ENCODE data around the gene SRP9. TPM values are rescaled to one million over a fixed set of nuclear protein-coding genes. Genes with fewer than 3 reads are reported as not detected.

Gene SRP9
- total RNA-seq = 100 to 1,000 TPM; 275 to 304 TPM

- ChIA-PET CTCF (interaction anchor here (0.8 to 3.3 kb wide), 31 partner anchors 9 to 317 kb away, joined by 3 to 30 read pairs (median 4); partner anchors contain the start of genes PYCR2 and TMEM63A), POLR2A (interaction anchor here (0.6 to 2.3 kb wide), 34 partner anchors 9 to 312 kb away, joined by 3 to 17 read pairs (median 4); partner anchors contain the start of genes ENAH, H3-3A, PYCR2 and SDE2)
- peak; percentile 85 for TF ChIP-seq CTCF (IDR thresholded peaks at IDR 0.05)
- DNase-seq = peak; percentile 99
- peak; percentile 97 for ATAC-seq
- Mint-ChIP-seq H3K4me1 (ENCODE audit: low read depth) (peaks cover 27% of the 10 kb centered on the region), H3K27me3 (no peaks in the 10 kb centered on the region), H3K36me3 (ENCODE audit: low read depth) (peaks cover 31% of the 10 kb centered on the region), H3K27ac (no peak within 1 kb of the TSS), H3K9me3 (peaks cover 3% of the 10 kb centered on the region), H3K4me3 (no peak within 1 kb of the TSS)
- intact Hi-C loops (cut with micrococcal nuclease) = loop anchor here (5.0 kb wide), 2 partner anchors 135 to 200 kb away; no protein-coding TSS in a partner anchor
Measured at GRCh38 chr1:225777583-225778336, at the start of gene SRP9. Gene SRP9 (plus strand): TSS chr1:225777826. CDS start chr1:225777941, 115 bp downstream.

GRCh38 chr1:225731491-225731890 is 46.1 kb upstream of the SRP9 start:
- intact Hi-C loops (cut with micrococcal nuclease) = no loop called here
- no peaks in the 10 kb centered on the region for H3K4me1 Mint-ChIP-seq (ENCODE audit: low read depth)
- H3K4me3 Mint-ChIP-seq = no peak overlapping the region
- H3K27me3 Mint-ChIP-seq = no peaks in the 10 kb centered on the region
- no peak for DNase-seq
- no peaks in the 10 kb centered on the region for H3K36me3 Mint-ChIP-seq (ENCODE audit: low read depth)
- no peak for TF ChIP-seq CTCF (IDR thresholded peaks at IDR 0.05)
- CTCF ChIA-PET = no interaction called here
- H3K27ac Mint-ChIP-seq = no peak overlapping the region
- ATAC-seq = no peak
- POLR2A ChIA-PET = no interaction called here
- no peaks in the 10 kb centered on the region for H3K9me3 Mint-ChIP-seq

- ChIA-PET CTCF (no interaction called here), POLR2A (no interaction called here)
- Mint-ChIP-seq H3K9me3 (no peaks in the 10 kb centered on the region), H3K4me1 (ENCODE audit: low read depth) (no peaks in the 10 kb centered on the region), H3K27me3 (no peaks in the 10 kb centered on the region), H3K4me3 (no peak overlapping the region), H3K27ac (no peak overlapping the region), H3K36me3 (ENCODE audit: low read depth) (no peaks in the 10 kb centered on the region)
- no peak for TF ChIP-seq CTCF (IDR thresholded peaks at IDR 0.05)
- intact Hi-C loops (cut with micrococcal nuclease) = no loop called here
- ATAC-seq (no peak), DNase-seq (no peak)
Measured at GRCh38 chr1:225733254-225733653, 44.4 kb upstream of the SRP9 start.

- H3K4me3 Mint-ChIP-seq = no peak overlapping the region
- POLR2A ChIA-PET = no interaction called here
- no peak for DNase-seq
- no peaks in the 10 kb centered on the region for H3K36me3 Mint-ChIP-seq (ENCODE audit: low read depth)
- no peaks in the 10 kb centered on the region for H3K9me3 Mint-ChIP-seq
- no peak for ATAC-seq
- CTCF ChIA-PET = interaction anchor here (1.1 to 1.3 kb wide), 2 partner anchors 10 to 175 kb away, joined by 3 read pairs; no protein-coding TSS in a partner anchor
- no peak for TF ChIP-seq CTCF (IDR thresholded peaks at IDR 0.05)
- H3K4me1 Mint-ChIP-seq (ENCODE audit: low read depth) = no peaks in the 10 kb centered on the region
- intact Hi-C loops (cut with micrococcal nuclease) = no loop called here
- H3K27me3 Mint-ChIP-seq = no peaks in the 10 kb centered on the region
- H3K27ac Mint-ChIP-seq = no peak overlapping the region
Measured at GRCh38 chr1:225735252-225736149, 42.1 kb upstream of the SRP9 start.
